A673 (cell line): ENCODE measurements around the gene PHF10.

Experiments
- CTCF ChIP-seq: fragments of 300-800, 200-600 bp; sonication (generic); conservative IDR thresholded peaks from 2 replicates; pipeline ENCODE4 v1.5.1; 2017; ENCODE audit warnings: low read depth, mild to moderate bottlenecking, antibody characterized with exemption, low read length, moderate library complexity, mixed read lengths
- EZH2 ChIP-seq: fragments of 200-600 bp; sonication (generic); IDR thresholded peaks from 2 replicates; pipeline ENCODE4 v1.6.1; 2017; ENCODE audit warnings: borderline replicate concordance, low read depth, mild to moderate bottlenecking, mixed read lengths, antibody characterized with exemption, low read length; ENCODE audit not compliant: poor library complexity, severe bottlenecking

GRCh38 chr6:169668203-169668847 is 56.0 kb downstream of the PHF10 start:
- TF ChIP-seq CTCF (no peak), EZH2 (no peak)
